Naive B cell (primary cell): ENCODE data around the gene ZNF280B. TPM values are rescaled to one million over a fixed set of nuclear protein-coding genes. Genes with fewer than 3 reads are reported as not detected.
"Not testable (repeated sequence)": the region's sequence is repeated elsewhere in the genome, so short reads cannot be mapped to it uniquely, and the experiment has no call there.

Source experiments
- ATAC-seq, 2 donors: fragments of 150-1000 bp; cut with Tn5 transposase; 2 replicates each; pipeline ENCODE4 v1.10.0; 2021; ENCODE audit warnings: low read depth in 2 of 2, mild to moderate bottlenecking in 2 of 2, moderate library complexity in 2 of 2
- DNase-seq: peaks from one replicate; pipeline ENCODE4 v3.0.0; 2022
- H3K27ac Mint-ChIP-seq, 6 donors: one replicate each; pipeline ENCODE4 v1.8.0; 2020 to 2022; ENCODE audit warnings: mild to moderate bottlenecking in 6 of 6, mixed read lengths in 6 of 6, moderate library complexity in 5 of 6, inconsistent platforms in 2 of 6
- H3K27me3 Mint-ChIP-seq, 3 donors: one replicate each; pipeline ENCODE4 v1.8.0; 2021 to 2022; ENCODE audit warnings: mixed read lengths in 3 of 3, mild to moderate bottlenecking in 1 of 3
- H3K36me3 Mint-ChIP-seq, 2 donors: one replicate each; pipeline ENCODE4 v1.8.0; 2020 to 2022; ENCODE audit warnings: mixed read lengths in 2 of 2, inconsistent platforms in 1 of 2, mild to moderate bottlenecking in 1 of 2
- H3K4me1 Mint-ChIP-seq, 3 donors: one replicate each; pipeline ENCODE4 v1.8.0; 2020 to 2022; ENCODE audit warnings: mixed read lengths in 3 of 3, inconsistent platforms in 1 of 3, mild to moderate bottlenecking in 1 of 3, moderate library complexity in 1 of 3
- H3K4me3 Mint-ChIP-seq, 8 donors: one replicate each; pipeline ENCODE4 v1.8.0; 2020 to 2022; ENCODE audit warnings: mild to moderate bottlenecking in 8 of 8, mixed read lengths in 8 of 8, moderate library complexity in 8 of 8, inconsistent platforms in 2 of 8
- H3K9me3 Mint-ChIP-seq, 7 donors: one replicate each; pipeline ENCODE4 v1.8.0; 2020 to 2022; ENCODE audit warnings: mixed read lengths in 7 of 7, mild to moderate bottlenecking in 5 of 7, inconsistent platforms in 2 of 7, moderate library complexity in 1 of 7
- polyA plus RNA-seq, 6 donors: library from polyadenylated mRNA; unstranded; fragments of 300-500 nt; fragmentation: Illumina TruSeq; gene quantifications; one replicate each; pipeline ENCODE4 v1.2.3, GENCODE V29; 2021; ENCODE audit warnings: low read depth in 6 of 6

The ZNF280B gene
- polyA plus RNA-seq, 6 donors from 2014 or later, result 2.4 to 4.1 (median 3.2) TPM

DNA sequence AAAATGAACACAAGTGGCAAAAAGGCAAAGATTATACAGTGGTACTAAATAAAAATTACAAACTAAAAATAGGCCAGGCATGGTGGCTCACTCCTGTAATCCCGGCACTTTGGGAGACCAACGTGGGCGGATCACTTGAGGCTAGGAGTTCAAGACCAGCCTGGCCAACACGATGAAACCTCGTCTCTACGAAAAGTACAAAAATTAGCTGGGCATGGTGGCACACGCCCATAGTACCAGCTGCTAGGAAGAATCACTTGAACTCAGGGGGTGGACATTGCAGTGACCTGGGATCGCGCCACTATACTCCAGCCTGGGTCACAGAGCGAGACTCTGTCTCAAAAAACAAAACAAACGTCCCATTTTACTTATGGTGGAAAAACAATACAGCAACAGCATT lies 24.5 kb downstream of the ZNF280B start:
- ATAC-seq (no peak), DNase-seq (no peak)
- Mint-ChIP-seq H3K27ac (no peak overlapping the region), H3K4me3 (no peak overlapping the region), H3K36me3 (peaks cover 16 to 19% of the 10 kb centered on the region in 2 donors), H3K4me1 (no peaks in the 10 kb centered on the region), H3K9me3 (no peaks in the 10 kb centered on the region), H3K27me3 (no peaks in the 10 kb centered on the region)

DNA sequence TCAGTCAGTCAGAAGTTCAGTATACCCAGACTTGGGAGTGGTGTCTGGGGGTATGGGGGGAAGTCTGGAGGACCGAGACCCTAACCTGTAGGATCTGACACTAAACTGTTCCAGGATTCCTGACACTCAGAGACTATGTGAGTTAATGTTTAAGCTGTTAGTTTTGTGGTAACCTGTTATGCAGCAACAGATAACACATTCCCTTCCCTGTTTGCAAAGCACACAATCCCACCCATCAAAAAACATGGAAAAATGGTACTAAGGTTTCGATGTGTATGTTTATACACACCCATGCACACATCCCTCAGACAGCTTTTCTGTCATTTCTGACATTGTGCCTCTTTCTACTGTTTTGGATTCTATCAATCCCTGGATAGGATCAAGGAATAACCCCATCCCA lies 27.6 kb downstream of the ZNF280B start:
- H3K36me3 Mint-ChIP-seq, result peaks cover 8 to 9% of the 10 kb centered on the region in 2 donors
- no peaks in the 10 kb centered on the region for H3K9me3 Mint-ChIP-seq
- H3K4me1 Mint-ChIP-seq, result peaks cover under 1 to 3% (median 1%) of the 10 kb centered on the region in 3 donors
- no peak for ATAC-seq
- no peak for DNase-seq
- no peak overlapping the region for H3K4me3 Mint-ChIP-seq
- H3K27ac Mint-ChIP-seq, result no peak overlapping the region
- H3K27me3 Mint-ChIP-seq, result no peaks in the 10 kb centered on the region

DNA sequence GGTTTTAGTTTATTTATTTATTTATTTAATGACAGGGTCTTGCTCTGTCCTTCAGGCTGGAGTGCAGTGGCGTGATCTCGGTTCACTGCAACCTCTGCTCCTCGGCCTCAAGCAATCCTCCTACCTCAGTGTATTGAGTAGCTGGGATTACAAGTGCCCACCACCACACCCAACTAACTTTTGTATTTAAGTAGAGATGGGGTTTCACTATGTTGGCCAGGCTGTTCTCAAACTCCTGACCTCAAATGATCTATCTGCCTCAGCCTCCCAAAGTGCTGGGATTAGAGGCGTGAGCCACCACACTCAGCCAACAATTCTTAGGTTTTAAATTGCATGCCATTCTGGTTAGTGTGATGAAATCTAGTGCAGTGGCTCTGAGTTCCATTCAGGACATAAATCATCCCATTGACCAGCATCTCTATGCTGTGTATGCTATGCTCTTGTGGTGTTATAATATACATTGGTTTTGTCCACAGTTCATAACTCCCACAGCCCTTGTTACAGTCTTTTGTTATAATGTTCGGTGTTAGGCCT lies 28.5 kb downstream of the ZNF280B start:
- peaks cover 4 to 7% (median 5%) of the 10 kb centered on the region in 3 donors for H3K4me1 Mint-ChIP-seq
- H3K36me3 Mint-ChIP-seq, result peaks cover under 1% of the 10 kb centered on the region in 2 donors
- no peak for DNase-seq
- no peaks in the 10 kb centered on the region for H3K27me3 Mint-ChIP-seq
- H3K27ac Mint-ChIP-seq, result peak overlapping the region in 2 of 6 donors; percentile 26 to 63
- no peak for ATAC-seq
- H3K9me3 Mint-ChIP-seq, result no peaks in the 10 kb centered on the region
- peak overlapping the region in 1 of 8 donors; percentile 2 for H3K4me3 Mint-ChIP-seq

DNA sequence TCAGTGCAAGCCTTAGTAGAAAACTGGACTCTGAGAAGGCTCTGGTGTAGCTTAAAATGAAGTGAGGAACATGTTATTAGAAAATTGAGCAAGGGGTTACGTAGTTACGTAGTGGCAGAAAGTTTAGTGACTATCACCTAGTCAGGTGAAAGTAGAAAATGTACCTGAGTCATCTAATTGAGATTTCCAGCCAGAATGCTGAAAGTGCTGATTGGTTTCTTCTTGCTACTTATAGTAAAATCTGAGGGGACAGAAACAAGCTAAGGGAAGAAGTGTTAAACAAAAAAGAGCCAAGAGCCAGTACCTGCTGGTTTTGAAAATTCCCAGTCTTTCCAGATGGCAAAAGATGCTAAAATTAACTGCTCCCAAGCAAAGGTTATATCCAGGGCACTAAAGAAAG lies 29.4 kb downstream of the ZNF280B start:
- no peak overlapping the region for H3K27ac Mint-ChIP-seq
- H3K4me3 Mint-ChIP-seq, result no peak overlapping the region
- H3K36me3 Mint-ChIP-seq, result no peaks in the 10 kb centered on the region
- peaks cover 4 to 7% (median 5%) of the 10 kb centered on the region in 3 donors for H3K4me1 Mint-ChIP-seq
- H3K27me3 Mint-ChIP-seq, result no peaks in the 10 kb centered on the region
- DNase-seq (no peak), ATAC-seq (no peak)
- no peaks in the 10 kb centered on the region for H3K9me3 Mint-ChIP-seq

DNA sequence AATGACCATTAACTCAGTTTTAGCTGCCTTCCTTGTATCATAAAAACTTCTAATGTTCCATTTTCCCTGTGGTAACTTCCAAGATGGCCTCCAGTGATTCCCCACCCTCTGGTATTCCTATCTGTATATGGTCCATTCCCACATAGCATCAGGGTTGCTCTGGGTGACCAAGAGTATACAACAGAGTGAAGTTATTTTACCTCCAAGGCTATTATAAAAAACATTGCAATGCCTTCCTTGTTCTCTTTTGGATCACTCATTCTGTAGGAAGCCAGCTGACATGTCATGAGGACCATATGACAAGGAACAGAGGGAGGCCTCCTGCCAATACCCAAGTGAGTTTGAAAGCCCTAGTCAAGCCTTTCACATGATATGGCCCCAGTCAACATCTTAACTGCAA lies 30.1 kb downstream of the ZNF280B start:
- DNase-seq, result no peak
- ATAC-seq, result no peak
- no peak overlapping the region for H3K27ac Mint-ChIP-seq
- H3K9me3 Mint-ChIP-seq, result no peaks in the 10 kb centered on the region
- no peak overlapping the region for H3K4me3 Mint-ChIP-seq
- no peaks in the 10 kb centered on the region for H3K36me3 Mint-ChIP-seq
- no peaks in the 10 kb centered on the region for H3K27me3 Mint-ChIP-seq
- H3K4me1 Mint-ChIP-seq, result peaks cover 4 to 7% (median 5%) of the 10 kb centered on the region in 3 donors

DNA sequence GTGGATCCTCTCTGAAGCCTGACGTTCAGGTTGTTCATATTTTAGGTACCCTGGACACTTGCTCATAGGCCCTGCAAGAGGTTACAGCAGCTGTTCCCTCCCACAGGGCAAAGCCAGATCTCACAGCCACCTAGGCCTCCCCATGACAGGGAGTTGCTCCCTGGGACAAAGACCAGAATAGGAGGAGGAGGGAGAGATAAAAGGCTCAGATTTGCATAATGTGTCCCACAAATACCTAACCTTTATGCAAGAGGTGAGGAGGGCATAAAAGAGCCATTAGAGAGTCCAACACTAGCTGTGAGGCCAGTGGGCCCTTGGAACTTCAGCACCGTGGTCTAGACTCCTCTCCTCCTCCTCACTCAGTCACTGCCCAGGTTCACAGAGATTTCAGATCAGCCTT lies 33.8 kb downstream of the ZNF280B start:
- peaks cover 2 to 3% of the 10 kb centered on the region in 2 donors for H3K36me3 Mint-ChIP-seq
- peak overlapping the region in 1 of 6 donors; percentile 11 for H3K27ac Mint-ChIP-seq
- H3K4me1 Mint-ChIP-seq, result peaks cover 4 to 7% (median 5%) of the 10 kb centered on the region in 3 donors
- H3K27me3 Mint-ChIP-seq, result peaks cover 0 to 2% (median 0%) of the 10 kb centered on the region in 3 donors
- no peak for DNase-seq
- no peak for ATAC-seq
- H3K4me3 Mint-ChIP-seq, result no peak overlapping the region
- peaks cover 0 to 6% (median 3%) of the 10 kb centered on the region in 7 donors for H3K9me3 Mint-ChIP-seq

DNA sequence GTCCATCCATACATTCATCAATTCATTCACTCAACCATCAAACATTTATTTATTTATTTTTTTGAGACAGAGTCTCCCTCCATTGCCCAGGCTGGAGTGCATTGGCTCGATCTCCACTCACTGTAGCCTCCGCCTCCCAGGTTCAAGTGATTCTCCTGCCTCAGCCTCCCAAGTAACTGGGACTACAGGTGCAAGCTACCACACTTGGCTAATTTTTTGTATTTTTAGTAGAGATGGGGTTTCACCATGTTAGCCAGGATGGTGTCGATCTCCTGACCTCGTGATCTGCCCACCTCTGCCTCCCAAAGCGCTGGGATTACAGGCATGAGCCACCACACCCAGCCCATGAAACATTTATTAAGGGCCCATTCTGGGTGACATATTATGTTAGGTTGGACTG lies 37.4 kb downstream of the ZNF280B start:
- not testable (repeated sequence) for H3K4me3 Mint-ChIP-seq
- Mint-ChIP-seq H3K9me3 (peaks cover 0 to 31% (median 27%) of the 10 kb centered on the region in 7 donors), H3K36me3 (peaks cover 5 to 13% of the 10 kb centered on the region in 2 donors)

DNA sequence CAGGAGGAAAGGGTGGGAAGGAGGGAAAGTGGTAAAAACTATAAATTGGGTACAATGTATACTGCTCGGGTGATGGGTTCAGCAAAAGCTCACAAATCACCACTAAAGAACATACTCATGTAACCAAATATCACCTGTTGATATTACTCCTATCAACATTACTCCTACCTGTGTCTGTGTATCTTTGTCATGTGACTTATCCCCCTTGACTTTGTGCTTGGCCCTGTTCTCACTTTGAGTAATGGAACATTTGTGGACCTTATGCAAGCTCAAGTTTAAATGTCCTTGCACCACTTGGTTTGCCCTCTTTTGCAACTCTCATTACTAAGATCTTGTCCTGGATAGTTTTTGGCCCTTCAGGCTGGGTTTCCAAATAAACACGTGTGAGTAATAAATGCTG lies 39.0 kb downstream of the ZNF280B start:
- Mint-ChIP-seq H3K27me3 (peaks cover 0 to 4% (median 0%) of the 10 kb centered on the region in 3 donors), H3K36me3 (peaks cover 5 to 13% of the 10 kb centered on the region in 2 donors), H3K4me3 (no peak overlapping the region), H3K9me3 (peaks cover 0 to 32% (median 27%) of the 10 kb centered on the region in 7 donors), H3K27ac (peak overlapping the region in 1 of 6 donors; percentile 66), H3K4me1 (peaks cover 0 to under 1% (median 0%) of the 10 kb centered on the region in 3 donors)
- DNase-seq (no peak), ATAC-seq (no peak)

More for the DNA sequence above, 37.4 kb downstream of the ZNF280B start:
- H3K4me1 Mint-ChIP-seq, DNase-seq, ATAC-seq, H3K27me3 Mint-ChIP-seq: not testable (repeated sequence)
- peak overlapping the region in 1 of 6 donors; percentile 21 for H3K27ac Mint-ChIP-seq

DNA sequence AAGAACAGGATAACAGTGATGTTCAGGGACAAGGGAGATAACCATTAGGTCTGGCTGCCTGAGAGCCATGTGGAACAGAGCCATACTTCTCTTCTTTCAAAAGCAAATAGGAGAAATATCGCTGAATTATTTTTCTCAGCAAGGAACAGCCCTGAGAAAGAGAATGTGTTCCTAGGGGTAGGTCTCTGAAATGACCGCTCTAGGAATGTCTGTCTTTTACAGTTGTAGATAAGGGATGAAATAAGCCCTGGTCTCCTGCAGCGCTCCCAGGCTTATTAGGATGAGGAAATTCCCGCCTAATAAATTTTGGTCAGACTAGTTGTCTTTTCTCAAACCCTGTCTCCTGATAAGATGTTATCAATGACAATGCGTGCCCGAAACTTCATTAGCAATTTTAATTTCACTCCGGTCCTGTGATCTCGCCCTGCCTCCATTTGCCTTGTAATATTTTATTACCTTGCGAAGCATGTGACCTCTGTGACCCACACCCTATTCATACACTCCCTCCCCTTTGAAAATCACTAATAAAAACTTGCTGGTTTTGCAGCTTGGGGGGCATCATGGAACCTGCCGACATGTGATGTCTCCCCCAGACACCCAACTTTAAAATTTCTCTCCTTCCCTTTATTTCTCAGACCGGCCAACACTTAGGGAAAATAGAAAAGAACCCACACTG lies 39.6 kb downstream of the ZNF280B start:
- H3K36me3 Mint-ChIP-seq, result peaks cover 5 to 13% of the 10 kb centered on the region in 2 donors
- H3K9me3 Mint-ChIP-seq, result peaks cover 0 to 32% (median 27%) of the 10 kb centered on the region in 7 donors
- H3K27me3 Mint-ChIP-seq, DNase-seq, H3K4me1 Mint-ChIP-seq, ATAC-seq: not testable (repeated sequence)
- peak overlapping the region in 1 of 8 donors; percentile 56 for H3K4me3 Mint-ChIP-seq
- peak overlapping the region in 1 of 6 donors; percentile 66 for H3K27ac Mint-ChIP-seq

DNA sequence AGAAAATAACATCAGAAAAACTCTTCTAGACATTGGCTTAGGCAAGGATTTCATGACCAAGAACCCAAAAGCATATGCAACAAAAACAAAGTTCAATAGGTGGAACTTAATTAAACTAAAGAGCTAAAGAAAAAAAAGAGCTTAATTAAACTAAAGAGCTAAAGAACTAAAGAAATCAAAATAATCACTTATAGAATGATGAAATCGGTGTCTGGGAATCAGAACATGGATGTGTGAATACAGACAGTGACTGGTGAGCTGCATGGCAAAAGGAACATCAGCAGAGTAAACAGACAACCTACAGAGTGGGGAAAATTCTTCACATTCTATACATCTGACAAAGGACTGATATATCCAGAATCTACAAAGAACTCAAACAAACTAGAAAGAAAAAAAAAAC lies 41.4 kb downstream of the ZNF280B start:
- Mint-ChIP-seq H3K27ac (no peak overlapping the region), H3K36me3 (peaks cover 5 to 13% of the 10 kb centered on the region in 2 donors), H3K4me1 (peaks cover 14 to 18% (median 16%) of the 10 kb centered on the region in 3 donors), H3K4me3 (no peak overlapping the region), H3K9me3 (peaks cover 0 to 32% (median 27%) of the 10 kb centered on the region in 7 donors), H3K27me3 (peaks cover 0 to 5% (median 4%) of the 10 kb centered on the region in 3 donors)
- ATAC-seq (no peak), DNase-seq (no peak)

DNA sequence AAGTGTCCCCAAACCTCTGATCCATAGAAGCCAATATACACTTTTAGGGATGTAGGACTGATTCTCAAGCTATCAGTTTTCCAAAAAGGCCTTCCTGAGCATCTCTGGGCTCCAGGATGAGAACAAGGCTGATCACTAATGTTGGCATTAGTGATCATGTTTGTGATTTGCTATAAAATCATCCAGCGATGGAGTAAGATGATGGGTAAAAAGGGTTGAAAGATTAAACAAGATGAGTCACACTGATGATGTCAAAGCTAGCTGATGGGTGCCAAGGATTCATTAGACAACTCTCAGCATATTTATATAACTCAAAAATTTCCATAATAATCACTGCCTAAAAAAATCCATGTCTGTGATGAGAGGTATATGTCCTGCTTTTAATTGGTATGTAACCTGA lies 42.8 kb downstream of the ZNF280B start:
- Mint-ChIP-seq H3K9me3 (peaks cover 0 to 35% (median 29%) of the 10 kb centered on the region in 7 donors), H3K36me3 (peaks cover 5 to 13% of the 10 kb centered on the region in 2 donors), H3K27ac (no peak overlapping the region), H3K27me3 (peaks cover 0 to 5% (median 4%) of the 10 kb centered on the region in 3 donors), H3K4me3 (no peak overlapping the region), H3K4me1 (peaks cover 15 to 19% (median 16%) of the 10 kb centered on the region in 3 donors)
- DNase-seq, result no peak
- no peak for ATAC-seq

DNA sequence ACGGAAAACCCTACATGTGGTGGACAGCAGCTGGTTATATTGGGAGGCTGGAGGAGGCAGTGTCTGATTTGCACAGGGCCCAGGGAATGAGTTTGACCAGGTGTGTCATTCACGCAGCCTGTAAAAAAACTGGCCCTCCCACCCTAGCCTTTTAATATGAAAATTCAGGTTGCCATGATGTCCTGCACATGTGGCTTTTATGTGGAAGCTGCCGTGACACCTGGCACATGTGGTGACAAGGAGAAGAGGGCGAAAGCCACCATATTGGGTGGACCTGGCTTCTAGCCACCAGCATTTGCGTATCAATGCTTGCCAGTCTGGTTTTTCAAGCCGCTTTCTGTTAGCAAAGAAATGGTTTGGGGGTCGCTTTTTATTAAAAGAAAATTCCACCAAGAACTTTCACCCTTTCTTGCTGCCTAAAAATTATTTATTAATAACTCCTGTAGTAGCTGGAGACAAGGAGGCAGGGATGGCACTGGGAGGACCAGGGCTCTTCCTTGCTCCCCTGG lies 43.4 kb downstream of the ZNF280B start:
- DNase-seq (no peak), ATAC-seq (no peak)
- Mint-ChIP-seq H3K4me3 (no peak overlapping the region), H3K9me3 (peaks cover 0 to 39% (median 34%) of the 10 kb centered on the region in 7 donors), H3K4me1 (peaks cover 15 to 19% (median 16%) of the 10 kb centered on the region in 3 donors), H3K36me3 (peaks cover 5 to 13% of the 10 kb centered on the region in 2 donors), H3K27ac (no peak overlapping the region), H3K27me3 (peaks cover 0 to 5% (median 4%) of the 10 kb centered on the region in 3 donors)

DNA sequence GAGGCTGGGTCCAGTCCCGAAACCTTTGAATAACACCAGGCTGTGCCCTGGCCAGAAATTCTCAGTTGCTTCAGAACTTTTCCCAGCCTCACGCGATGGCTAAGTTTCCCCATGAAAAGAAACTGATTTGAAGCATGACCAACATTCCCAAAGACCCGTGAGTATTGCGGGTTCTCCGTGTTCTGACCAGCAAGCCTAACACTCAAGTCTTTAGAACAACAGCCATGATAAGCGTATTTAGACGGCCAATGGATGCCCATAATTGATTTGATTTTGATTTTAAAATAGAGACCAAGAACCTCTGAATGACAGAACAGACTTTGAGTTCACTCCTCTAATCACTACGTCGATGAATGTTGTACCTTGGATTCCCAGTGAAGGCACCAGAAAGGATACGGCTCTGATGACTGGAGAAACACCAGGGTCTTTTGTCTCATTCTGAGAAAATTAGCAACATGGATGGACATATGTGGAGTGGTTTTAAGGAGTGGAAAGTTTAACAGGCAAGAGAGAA lies 43.9 kb downstream of the ZNF280B start:
- no peak for DNase-seq
- peak overlapping the region in 1 of 6 donors; percentile 45 for H3K27ac Mint-ChIP-seq
- ATAC-seq, result no peak
- H3K36me3 Mint-ChIP-seq, result peaks cover 1 to 10% of the 10 kb centered on the region in 2 donors
- peaks cover 0 to 5% (median under 1%) of the 10 kb centered on the region in 3 donors for H3K27me3 Mint-ChIP-seq
- peaks cover 4 to 39% (median 35%) of the 10 kb centered on the region in 7 donors for H3K9me3 Mint-ChIP-seq
- peaks cover 15 to 19% (median 16%) of the 10 kb centered on the region in 3 donors for H3K4me1 Mint-ChIP-seq
- H3K4me3 Mint-ChIP-seq, result no peak overlapping the region
